ENCODE results near the gene RBM5. TPM values are rescaled to one million over a fixed set of nuclear protein-coding genes. Genes with fewer than 3 reads are reported as not detected.

The RBM5 gene
- total RNA-seq, 1 donor from 2014 or later = 80.3 TPM

DNA sequence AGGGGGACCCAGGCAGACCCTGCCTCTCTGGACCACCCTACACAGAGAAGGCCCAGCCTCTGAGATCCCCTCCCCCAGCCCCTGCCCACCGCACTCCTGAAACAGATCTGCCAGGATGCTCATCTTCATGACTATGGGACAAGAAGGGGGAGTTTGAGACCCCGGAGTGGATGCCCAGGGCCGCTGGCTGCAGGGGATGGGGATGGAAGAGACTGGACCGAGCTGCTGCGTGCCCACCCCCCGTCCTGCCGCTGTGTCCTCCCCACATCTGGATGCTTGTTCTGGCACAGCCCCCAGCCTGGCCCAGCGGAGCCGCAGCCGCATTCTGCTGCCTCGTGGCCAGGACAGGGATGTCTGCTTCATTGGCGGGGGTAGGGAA is 36.1 kb downstream of the RBM5 start:
- DNase-seq (ENCODE audit: low read depth) (no peak), FAIRE-seq (no peak)
- Histone ChIP-seq H3K4me3 (ENCODE audit: low read depth, low read length) (no peak overlapping the region), H3K27me3 (ENCODE audit: control insufficient read depth, insufficient read depth, low read length) (no peaks in the 10 kb centered on the region), H3K36me3 (ENCODE audit: control insufficient read depth, insufficient read depth, low read length) (no peaks in the 10 kb centered on the region)
- TF ChIP-seq, protein P1, sequence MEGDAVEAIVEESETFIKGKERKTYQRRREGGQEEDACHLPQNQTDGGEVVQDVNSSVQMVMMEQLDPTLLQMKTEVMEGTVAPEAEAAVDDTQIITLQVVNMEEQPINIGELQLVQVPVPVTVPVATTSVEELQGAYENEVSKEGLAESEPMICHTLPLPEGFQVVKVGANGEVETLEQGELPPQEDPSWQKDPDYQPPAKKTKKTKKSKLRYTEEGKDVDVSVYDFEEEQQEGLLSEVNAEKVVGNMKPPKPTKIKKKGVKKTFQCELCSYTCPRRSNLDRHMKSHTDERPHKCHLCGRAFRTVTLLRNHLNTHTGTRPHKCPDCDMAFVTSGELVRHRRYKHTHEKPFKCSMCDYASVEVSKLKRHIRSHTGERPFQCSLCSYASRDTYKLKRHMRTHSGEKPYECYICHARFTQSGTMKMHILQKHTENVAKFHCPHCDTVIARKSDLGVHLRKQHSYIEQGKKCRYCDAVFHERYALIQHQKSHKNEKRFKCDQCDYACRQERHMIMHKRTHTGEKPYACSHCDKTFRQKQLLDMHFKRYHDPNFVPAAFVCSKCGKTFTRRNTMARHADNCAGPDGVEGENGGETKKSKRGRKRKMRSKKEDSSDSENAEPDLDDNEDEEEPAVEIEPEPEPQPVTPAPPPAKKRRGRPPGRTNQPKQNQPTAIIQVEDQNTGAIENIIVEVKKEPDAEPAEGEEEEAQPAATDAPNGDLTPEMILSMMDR (IDR thresholded peaks at IDR 0.05; ENCODE audit: insufficient read depth, low read length, severe bottlenecking) = no peak

DNA sequence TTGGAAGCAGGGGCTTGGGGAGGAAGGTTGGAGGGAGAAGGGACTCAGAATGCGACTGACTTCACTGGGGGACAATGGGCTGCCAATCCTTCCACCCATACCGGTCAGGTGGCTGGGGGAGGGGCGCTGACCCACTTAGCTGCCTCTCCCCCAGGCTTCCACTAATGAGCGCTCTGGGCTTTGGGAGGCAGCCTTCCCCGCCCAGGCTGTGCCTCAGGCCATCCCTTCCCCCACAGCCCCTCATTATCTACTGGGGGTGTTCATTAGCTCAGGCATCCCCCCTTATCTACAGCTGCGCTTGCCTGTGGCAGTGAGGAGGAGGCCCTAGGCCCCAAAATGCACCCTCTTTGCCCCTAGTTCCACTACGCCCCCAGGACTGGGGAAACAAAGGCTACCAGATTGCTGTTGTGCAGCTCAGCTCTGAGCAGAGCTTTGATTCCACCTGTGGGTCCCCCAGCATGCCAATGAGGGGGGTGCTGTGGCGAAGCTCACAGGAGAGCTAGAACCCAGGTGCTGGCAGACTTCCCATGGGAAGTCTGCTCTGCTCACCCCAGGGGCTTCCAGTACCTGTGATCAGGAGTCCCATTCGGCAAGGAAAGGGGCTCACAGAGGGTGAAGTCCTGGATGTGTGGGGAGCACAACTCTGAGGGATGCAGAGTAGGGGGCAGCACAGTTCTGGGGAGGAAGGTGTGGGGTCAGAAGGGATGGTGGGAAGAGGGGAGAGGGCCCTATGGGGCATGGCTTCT is 37.0 kb downstream of the RBM5 start:
- no peaks in the 10 kb centered on the region for H3K36me3 ChIP-seq (ENCODE audit: control insufficient read depth, insufficient read depth, low read length)
- DNase-seq (ENCODE audit: low read depth) (no peak), FAIRE-seq (no peak)
- TF ChIP-seq, protein P1 (IDR thresholded peaks at IDR 0.05; ENCODE audit: insufficient read depth, low read length, severe bottlenecking) = no peak
- H3K27me3 ChIP-seq (ENCODE audit: control insufficient read depth, insufficient read depth, low read length) = no peaks in the 10 kb centered on the region
- H3K4me3 ChIP-seq (ENCODE audit: low read depth, low read length) = no peak overlapping the region

DNA sequence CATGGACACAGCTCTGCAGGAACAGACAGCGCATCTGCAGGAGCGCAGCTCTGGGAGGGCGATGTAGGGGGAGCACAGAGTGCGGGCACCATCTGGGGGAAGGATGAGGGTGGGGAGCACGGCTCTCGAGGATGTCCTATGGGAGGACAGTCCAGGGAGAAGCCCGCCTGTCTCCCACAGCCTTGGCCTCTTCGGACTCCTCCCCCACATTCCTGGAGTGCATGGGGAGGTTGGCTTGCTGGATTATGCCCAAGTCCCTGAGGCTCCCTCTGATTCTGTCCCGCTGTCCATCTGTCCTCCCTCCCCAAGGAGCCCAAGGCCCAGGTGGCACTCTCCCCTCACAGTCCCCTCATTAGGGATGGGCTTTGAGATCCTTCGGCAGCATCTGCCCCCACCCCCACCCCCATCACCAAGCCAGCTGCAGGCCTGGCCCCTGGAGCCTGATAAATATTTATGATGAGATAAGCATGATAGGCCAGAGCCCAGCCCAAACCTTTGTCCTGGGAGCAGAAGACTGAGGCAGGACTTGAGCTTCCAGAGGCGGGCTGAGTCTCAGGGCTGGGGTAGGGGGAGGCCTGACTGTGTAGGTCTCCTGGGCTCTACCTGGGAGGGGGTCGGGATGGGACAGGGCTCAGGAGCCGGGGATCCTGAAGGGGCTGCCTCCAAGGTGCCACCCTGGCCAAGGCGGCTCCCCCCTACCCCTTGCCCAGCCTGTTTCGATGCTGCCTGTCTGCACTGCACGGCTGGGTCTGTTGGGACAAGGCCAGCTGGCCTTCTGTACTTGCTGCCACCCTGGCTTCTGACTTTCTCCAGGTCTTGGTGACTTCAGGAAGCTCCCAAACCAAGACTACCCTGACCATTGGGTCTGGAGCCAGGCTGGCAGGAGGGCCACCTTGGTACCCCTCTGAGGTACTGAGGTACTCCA is 37.8 kb downstream of the RBM5 start:
- DNase-seq (ENCODE audit: low read depth) (no peak), FAIRE-seq (no peak)
- Histone ChIP-seq H3K36me3 (ENCODE audit: control insufficient read depth, insufficient read depth, low read length) (no peaks in the 10 kb centered on the region), H3K4me3 (ENCODE audit: low read depth, low read length) (no peak overlapping the region), H3K27me3 (ENCODE audit: control insufficient read depth, insufficient read depth, low read length) (no peaks in the 10 kb centered on the region)
- TF ChIP-seq, protein P1 (IDR thresholded peaks at IDR 0.05; ENCODE audit: insufficient read depth, low read length, severe bottlenecking) = no peak

DNA sequence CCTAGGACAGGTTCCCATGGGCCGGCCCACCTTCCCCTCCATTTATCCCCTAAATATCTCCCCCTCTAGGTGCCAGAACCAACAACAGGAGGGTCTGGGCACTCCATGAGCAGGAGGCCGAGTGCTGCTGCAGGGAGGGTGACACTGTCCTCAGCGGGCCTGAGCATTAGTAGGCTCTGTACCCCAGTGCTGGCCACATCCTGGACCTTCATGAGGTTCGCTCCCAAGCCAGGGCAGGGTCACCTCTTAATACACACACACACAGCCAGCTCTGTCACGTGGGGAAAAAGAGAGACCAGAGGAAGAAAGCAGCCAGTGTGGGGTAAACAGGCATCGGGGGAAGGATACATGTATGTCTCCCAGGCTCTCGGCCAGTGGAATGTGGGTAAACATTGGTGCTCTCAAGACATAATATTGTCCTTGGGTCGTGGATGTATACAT is 38.6 kb downstream of the RBM5 start:
- TF ChIP-seq, protein P1 (IDR thresholded peaks at IDR 0.05; ENCODE audit: insufficient read depth, low read length, severe bottlenecking) = no peak
- FAIRE-seq (no peak), DNase-seq (ENCODE audit: low read depth) (no peak)
- no peaks in the 10 kb centered on the region for H3K36me3 ChIP-seq (ENCODE audit: control insufficient read depth, insufficient read depth, low read length)
- H3K27me3 ChIP-seq (ENCODE audit: control insufficient read depth, insufficient read depth, low read length) = no peaks in the 10 kb centered on the region
- H3K4me3 ChIP-seq (ENCODE audit: low read depth, low read length) = no peak overlapping the region

DNA sequence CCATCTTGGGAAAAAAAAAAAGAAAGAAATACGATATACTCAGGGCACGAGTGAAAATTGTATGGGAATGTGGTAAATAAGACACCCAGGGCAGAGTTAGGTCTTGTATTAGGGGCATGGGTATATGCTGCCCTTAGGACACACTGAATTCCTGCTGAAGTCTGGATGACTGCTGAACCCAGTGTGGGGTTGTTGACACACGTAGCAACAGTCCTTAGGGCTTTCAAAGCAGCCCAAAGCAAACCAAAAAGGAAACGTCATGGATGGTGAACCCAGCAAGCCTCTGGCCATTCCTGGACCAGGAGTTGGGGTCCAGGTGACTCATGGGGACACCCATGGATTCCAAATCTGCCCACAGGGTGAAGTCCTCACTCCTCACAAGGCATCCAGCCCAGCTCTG is 39.3 kb downstream of the RBM5 start:
- H3K4me3 ChIP-seq (ENCODE audit: low read depth, low read length) = no peak overlapping the region
- DNase-seq (ENCODE audit: low read depth) = no peak
- H3K27me3 ChIP-seq (ENCODE audit: control insufficient read depth, insufficient read depth, low read length) = no peaks in the 10 kb centered on the region
- TF ChIP-seq, protein P1 (IDR thresholded peaks at IDR 0.05; ENCODE audit: insufficient read depth, low read length, severe bottlenecking) = no peak
- no peaks in the 10 kb centered on the region for H3K36me3 ChIP-seq (ENCODE audit: control insufficient read depth, insufficient read depth, low read length)
- FAIRE-seq = no peak
